Smooth muscle cell of trachea (primary cell): ENCODE data around the gene RSPO1. TPM values are rescaled to one million over a fixed set of nuclear protein-coding genes. Genes with fewer than 3 reads are reported as not detected.

Experiments
- total RNA-seq: library from RNA; depleted of rRNA; stranded (reverse); fragments of >200 nt; gene quantifications from 2 replicates; pipeline ENCODE4 v1.2.1, GENCODE V29; 2014

The RSPO1 gene, protein sequence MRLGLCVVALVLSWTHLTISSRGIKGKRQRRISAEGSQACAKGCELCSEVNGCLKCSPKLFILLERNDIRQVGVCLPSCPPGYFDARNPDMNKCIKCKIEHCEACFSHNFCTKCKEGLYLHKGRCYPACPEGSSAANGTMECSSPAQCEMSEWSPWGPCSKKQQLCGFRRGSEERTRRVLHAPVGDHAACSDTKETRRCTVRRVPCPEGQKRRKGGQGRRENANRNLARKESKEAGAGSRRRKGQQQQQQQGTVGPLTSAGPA
- total RNA-seq: 0.15 and 0.83 TPM in 2 replicates

DNA sequence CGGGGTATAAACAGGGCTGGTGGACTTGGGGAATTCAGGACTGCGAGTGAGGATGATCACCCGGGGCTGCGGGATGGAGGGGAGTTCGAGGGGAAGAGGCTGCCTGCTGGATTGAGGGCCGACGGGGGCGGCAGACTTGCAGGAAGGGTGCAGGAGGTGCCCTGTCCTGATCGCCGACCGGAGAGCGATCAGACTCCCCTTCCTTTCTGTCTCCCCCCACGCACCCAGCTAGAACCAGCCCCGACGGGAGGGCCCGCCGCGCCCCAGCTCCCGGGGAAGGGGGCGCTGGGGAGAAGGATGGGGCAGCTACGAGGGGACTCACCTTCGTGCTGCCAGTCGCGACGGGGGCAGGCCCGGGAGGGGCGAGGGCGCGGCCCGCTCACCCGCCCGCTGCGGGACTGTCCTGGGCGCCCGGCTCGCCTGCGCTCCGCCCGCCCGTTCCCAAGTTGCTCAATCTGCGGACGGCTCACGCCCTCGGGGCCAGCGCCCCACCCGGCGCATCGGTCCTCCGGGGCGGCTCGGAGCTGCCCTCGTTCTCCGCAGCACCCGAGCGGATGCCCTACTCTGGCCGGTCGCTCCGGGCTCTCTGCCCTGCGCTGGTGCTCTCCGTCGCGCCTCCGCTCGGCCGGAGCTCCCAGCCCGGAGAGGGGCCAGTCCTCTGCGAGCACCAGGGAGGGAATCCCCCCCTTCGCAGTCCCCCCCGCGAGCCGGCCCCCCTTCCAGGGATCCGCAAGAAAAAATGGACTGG, at the start of gene RSPO1:
Gene RSPO1 (minus strand): TSS at position 649 of the 748 bp plus-strand sequence. CDS start 5,231 bp downstream, outside the sequence.

DNA sequence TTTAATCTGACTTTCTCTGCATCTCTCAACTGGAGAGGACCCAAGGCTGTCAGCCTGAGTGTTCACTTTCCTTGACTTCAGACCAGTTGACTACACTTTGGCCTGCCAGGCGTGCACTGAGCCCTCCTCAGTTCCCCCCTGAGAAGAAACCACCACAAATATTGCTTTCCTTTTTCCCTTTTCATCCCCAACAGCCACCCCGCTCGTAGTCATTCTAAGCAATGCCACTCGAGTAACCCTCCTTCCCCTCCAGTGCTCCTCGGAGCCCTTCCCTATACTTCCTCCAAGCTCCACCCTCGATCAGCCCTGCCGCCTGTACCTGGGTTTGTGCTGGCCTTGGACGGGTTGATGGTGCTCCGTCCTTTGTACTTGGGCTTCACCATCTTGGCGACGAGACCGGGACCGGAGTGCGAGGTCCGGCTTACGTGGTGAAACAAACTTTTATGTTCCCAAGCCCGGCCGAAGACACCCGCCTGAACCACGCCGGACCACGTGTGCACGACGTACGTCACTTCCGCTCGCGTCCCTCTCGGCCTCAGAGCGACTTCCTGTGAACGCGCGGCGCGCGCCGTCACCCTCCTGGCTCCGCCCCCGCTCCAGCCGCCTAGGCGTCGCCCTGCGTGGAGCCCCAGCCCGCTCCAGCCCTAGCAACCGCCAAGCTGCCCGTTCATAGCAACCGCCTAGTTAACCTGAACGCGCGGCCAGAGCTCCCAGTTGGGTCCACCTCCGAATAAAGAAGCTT, 39.1 kb downstream of the RSPO1 start, which contains the start of gene GNL2:
Gene GNL2 (minus strand): TSS at position 498 of the 742 bp plus-strand sequence. CDS start 115 bp downstream, at position 383.

Other genes with a start within 250 kb of the RSPO1 start
- 10.8 and 11.6 TPM in 2 replicates for gene ZC3H12A, start 160.3 kb downstream of the RSPO1 start, total RNA-seq
- gene MEAF6, start 120.1 kb downstream of the RSPO1 start, total RNA-seq: 57.6 and 75.9 TPM in 2 replicates
- 15.9 and 21.7 TPM in 2 replicates for gene SNIP1, start 80.6 kb downstream of the RSPO1 start, total RNA-seq
- 5.5 and 7.9 TPM in 2 replicates for gene DNALI1, start 78.0 kb downstream of the RSPO1 start, total RNA-seq
- gene GNL2, start 39.0 kb downstream of the RSPO1 start, total RNA-seq: 56.4 and 66.9 TPM in 2 replicates
- 1.5 and 16.4 TPM in 2 replicates for gene CDCA8, start 57.6 kb upstream of the RSPO1 start, total RNA-seq
- 0.15 TPM in 1 of 2 replicates, not detected in the other for gene EPHA10, start 130.2 kb upstream of the RSPO1 start, total RNA-seq
- 0.15 and 1.8 TPM in 2 replicates for gene MANEAL, start 159.0 kb upstream of the RSPO1 start, total RNA-seq
- gene C1orf122, start 172.9 kb upstream of the RSPO1 start, total RNA-seq: 23.3 and 46.5 TPM in 2 replicates
- gene YRDC, start 173.3 kb upstream of the RSPO1 start, total RNA-seq: 8.1 and 11.1 TPM in 2 replicates
- 3.9 and 4.0 TPM in 2 replicates for gene MTF1, start 224.7 kb upstream of the RSPO1 start, total RNA-seq